Gastroesophageal sphincter (tissue), 3 donors: Measurements from ENCODE around the gene SLC22A5.

ENCODE experiments used
- POLR2A ChIP-seq, 2 donors: fragments of 450-650 bp; IDR thresholded peaks; one replicate each; pipeline ENCODE4 v1.6.1; 2017; ENCODE audit warnings: antibody characterized with exemption in 2 of 2, mild to moderate bottlenecking in 2 of 2, moderate library complexity in 1 of 2
- TF ChIP-seq, protein P1 (sequence below), 4 experiments: fragments of 200-600 bp in 2 of 4; fragments of 450-650 bp in 2 of 4; sonication (generic) in 1 of 4; IDR thresholded peaks; one replicate each; pipeline ENCODE4 v1.5.1; 2017 to 2019; ENCODE audit warnings: antibody characterized with exemption in 4 of 4, mild to moderate bottlenecking in 2 of 4, moderate library complexity in 2 of 4

DNA sequence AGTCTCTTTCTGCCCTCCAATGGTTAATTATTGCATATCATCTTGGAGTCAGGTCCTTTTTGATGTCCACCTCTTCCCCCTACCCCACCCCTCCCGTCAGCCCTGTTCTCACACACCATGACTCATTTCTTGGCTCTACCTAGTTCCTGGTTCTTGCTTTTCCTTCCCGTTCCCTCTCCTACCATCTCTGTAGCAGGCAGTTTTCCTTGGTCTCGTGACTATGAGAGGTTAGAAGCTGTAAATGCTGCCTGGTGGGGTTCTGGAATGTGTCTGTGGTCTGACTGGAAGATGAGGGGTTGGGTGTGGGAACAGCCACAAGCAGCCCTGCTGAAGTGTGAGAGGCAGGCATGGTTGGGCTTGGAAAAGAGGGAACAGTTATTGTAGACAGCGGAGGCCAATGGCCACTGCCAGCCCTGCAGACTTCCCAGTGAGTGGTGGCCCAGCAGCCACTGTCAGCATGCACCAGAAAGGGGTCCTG lies 18.2 kb downstream of the SLC22A5 start:
- no peak for TF ChIP-seq POLR2A (IDR thresholded peaks at IDR 0.05)
- TF ChIP-seq, protein P1, sequence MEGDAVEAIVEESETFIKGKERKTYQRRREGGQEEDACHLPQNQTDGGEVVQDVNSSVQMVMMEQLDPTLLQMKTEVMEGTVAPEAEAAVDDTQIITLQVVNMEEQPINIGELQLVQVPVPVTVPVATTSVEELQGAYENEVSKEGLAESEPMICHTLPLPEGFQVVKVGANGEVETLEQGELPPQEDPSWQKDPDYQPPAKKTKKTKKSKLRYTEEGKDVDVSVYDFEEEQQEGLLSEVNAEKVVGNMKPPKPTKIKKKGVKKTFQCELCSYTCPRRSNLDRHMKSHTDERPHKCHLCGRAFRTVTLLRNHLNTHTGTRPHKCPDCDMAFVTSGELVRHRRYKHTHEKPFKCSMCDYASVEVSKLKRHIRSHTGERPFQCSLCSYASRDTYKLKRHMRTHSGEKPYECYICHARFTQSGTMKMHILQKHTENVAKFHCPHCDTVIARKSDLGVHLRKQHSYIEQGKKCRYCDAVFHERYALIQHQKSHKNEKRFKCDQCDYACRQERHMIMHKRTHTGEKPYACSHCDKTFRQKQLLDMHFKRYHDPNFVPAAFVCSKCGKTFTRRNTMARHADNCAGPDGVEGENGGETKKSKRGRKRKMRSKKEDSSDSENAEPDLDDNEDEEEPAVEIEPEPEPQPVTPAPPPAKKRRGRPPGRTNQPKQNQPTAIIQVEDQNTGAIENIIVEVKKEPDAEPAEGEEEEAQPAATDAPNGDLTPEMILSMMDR (IDR thresholded peaks at IDR 0.05), result peak in 1 of 4 experiments; percentile 40
